Chondrocyte (in vitro differentiated cells): ENCODE data around the gene OPN1MW. TPM values are rescaled to one million over a fixed set of nuclear protein-coding genes. Genes with fewer than 3 reads are reported as not detected.
"Not testable (repeated sequence)": the region's sequence is repeated elsewhere in the genome, so short reads cannot be mapped to it uniquely, and the experiment has no call there.

Experiments used
- DNase-seq: peaks from one replicate; pipeline ENCODE4 v3.0.0; 2021; ENCODE audit warnings: mixed read lengths, low spot score
- H3K27ac Mint-ChIP-seq: one replicate; pipeline ENCODE4 v1.8.0; 2021; ENCODE audit warnings: mild to moderate bottlenecking, moderate library complexity, mixed read lengths; ENCODE audit not compliant: unreplicated experiment
- H3K27me3 Mint-ChIP-seq: 2 replicates; pipeline ENCODE4 v1.8.0; 2021; ENCODE audit warnings: low read depth, mixed read lengths
- H3K36me3 Mint-ChIP-seq: 2 replicates; pipeline ENCODE4 v1.8.0; 2021; ENCODE audit warnings: low read depth, mixed read lengths
- H3K4me1 Mint-ChIP-seq: 2 replicates; pipeline ENCODE4 v1.8.0; 2021; ENCODE audit warnings: low read depth, mild to moderate bottlenecking, mixed read lengths
- H3K4me3 Mint-ChIP-seq: one replicate; pipeline ENCODE4 v1.8.0; 2021; ENCODE audit warnings: mild to moderate bottlenecking, moderate library complexity, mixed read lengths; ENCODE audit not compliant: unreplicated experiment
- H3K9me3 Mint-ChIP-seq: 2 replicates; pipeline ENCODE4 v1.8.0; 2021; ENCODE audit warnings: low read depth, mixed read lengths
- CTCF ChIP-seq: fragments of 200-600 bp; sonication (generic); IDR thresholded peaks from 2 replicates; pipeline ENCODE4 v1.5.0; 2021; ENCODE audit warnings: antibody characterized with exemption, mild to moderate bottlenecking, moderate library complexity
- long read RNA-seq: library from polyadenylated mRNA; stranded (forward); transcript quantifications from one replicate; pipeline ENCODE4 v2.0.0, GENCODE V29; 2021
- total RNA-seq: library from RNA; stranded (reverse); gene quantifications from 3 replicates; pipeline ENCODE4 v1.2.1, GENCODE V29; 2021

The OPN1MW gene
- total RNA-seq = not detected in 3 replicates
- long read RNA-seq = 0 reads

GRCh38 chrX:154182296-154182695 is at the start of gene OPN1MW:
Gene OPN1MW (plus strand): TSS chrX:154182596. CDS start chrX:154182678, 82 bp downstream.
- not testable (repeated sequence) for H3K27ac Mint-ChIP-seq, H3K9me3 Mint-ChIP-seq, H3K27me3 Mint-ChIP-seq, DNase-seq, H3K4me3 Mint-ChIP-seq, H3K4me1 Mint-ChIP-seq, H3K36me3 Mint-ChIP-seq

GRCh38 chrX:154135458-154136229 is 46.8 kb upstream of the OPN1MW start:
- no peak for TF ChIP-seq CTCF
- peaks cover 2% of the 10 kb centered on the region for H3K27me3 Mint-ChIP-seq
- no peaks in the 10 kb centered on the region for H3K9me3 Mint-ChIP-seq
- H3K36me3 Mint-ChIP-seq = no peaks in the 10 kb centered on the region
- peaks cover 3% of the 10 kb centered on the region for H3K4me1 Mint-ChIP-seq
- DNase-seq = no peak
- no peak overlapping the region for H3K4me3 Mint-ChIP-seq
- H3K27ac Mint-ChIP-seq = no peak overlapping the region

- H3K36me3 Mint-ChIP-seq = no peaks in the 10 kb centered on the region
- no peaks in the 10 kb centered on the region for H3K9me3 Mint-ChIP-seq
- peaks cover 2% of the 10 kb centered on the region for H3K27me3 Mint-ChIP-seq
- H3K4me3 Mint-ChIP-seq = peak overlapping the region; percentile 74
- no peak for DNase-seq
- peaks cover 3% of the 10 kb centered on the region for H3K4me1 Mint-ChIP-seq
- TF ChIP-seq CTCF = peak; percentile 89
- H3K27ac Mint-ChIP-seq = no peak overlapping the region
Observed at GRCh38 chrX:154136627-154137161, 45.7 kb upstream of the OPN1MW start.

GRCh38 chrX:154138857-154139256 is 43.5 kb upstream of the OPN1MW start:
- H3K4me1 Mint-ChIP-seq = peaks cover 3% of the 10 kb centered on the region
- no peak for TF ChIP-seq CTCF
- H3K27ac Mint-ChIP-seq = no peak overlapping the region
- no peak for DNase-seq
- H3K36me3 Mint-ChIP-seq = no peaks in the 10 kb centered on the region
- H3K4me3 Mint-ChIP-seq = no peak overlapping the region
- H3K9me3 Mint-ChIP-seq = no peaks in the 10 kb centered on the region
- H3K27me3 Mint-ChIP-seq = peaks cover 2% of the 10 kb centered on the region

- no peaks in the 10 kb centered on the region for H3K36me3 Mint-ChIP-seq
- no peak for DNase-seq
Observed at GRCh38 chrX:154140206-154140605, 42.2 kb upstream of the OPN1MW start.

More at GRCh38 chrX:154140206-154140605, 42.2 kb upstream of the OPN1MW start:
- no peaks in the 10 kb centered on the region for H3K9me3 Mint-ChIP-seq
- no peak for TF ChIP-seq CTCF
- H3K27ac Mint-ChIP-seq = no peak overlapping the region
- no peak overlapping the region for H3K4me3 Mint-ChIP-seq
- peaks cover 3% of the 10 kb centered on the region for H3K4me1 Mint-ChIP-seq
- peaks cover 2% of the 10 kb centered on the region for H3K27me3 Mint-ChIP-seq
